HepG2 (cell line): ENCODE data around the gene AGAP1. TPM values are rescaled to one million over a fixed set of nuclear protein-coding genes. Genes with fewer than 3 reads are reported as not detected.
A peak's percentile ranks its signal among the peaks of the same experiment; 100 is the strongest.

Experiments used
- ATAC-seq: fragments of 200-7000 bp; cut with Tn5 transposase; 3 replicates; pipeline ENCODE4 v1.9.1; 2020; ENCODE audit warnings: mild to moderate bottlenecking, moderate library complexity
- BruUV-seq: library from RNA; stranded (reverse); fragments of 400-500 nt; replicated peaks from 2 replicates; lab custom pipeline; 2021; lab: Mats Ljungman, UMichigan
- CTCF ChIA-PET: fragments of 300-600 bp; formaldehyde crosslinking; extraction: SDS; loops from one replicate; lab custom pipeline; 2021; ENCODE audit warnings: low total read pairs, inconsistent platforms, low intra/inter-chr PET ratio; lab: Yijun Ruan, JAX
- POLR2A ChIA-PET: fragments of 350-600 bp; sonication (Branson Sonifier 250); formaldehyde crosslinking; loops from one replicate; lab custom pipeline; 2020; ENCODE audit warnings: antibody characterized with exemption, inconsistent platforms; lab: Yijun Ruan, JAX
- DNase-seq: peaks from one replicate; pipeline ENCODE4 v3.0.0-alpha.2; 2015; ENCODE audit warnings: low spot score
- FAIRE-seq: peaks from 3 replicates; lab custom pipeline; 2011; peaks lifted over from hg19 to GRCh38; lab: Jason Lieb, UNC
- H2AFZ ChIP-seq: one replicate; pipeline ENCODE4 v1.6.1; 2011; ENCODE audit warnings: low read length, inconsistent platforms
- H3K27ac ChIP-seq: fragments of 300-600 bp; 3 replicates; pipeline ENCODE4 v1.8.0; 2011; ENCODE audit warnings: mixed run types, mild to moderate bottlenecking, mixed read lengths, low read length, inconsistent platforms; ENCODE audit not compliant: insufficient read depth; ENCODE audit errors: extremely low read length
- H3K27me3 ChIP-seq, 2 experiments: fragments of 200-600 bp in 1 of 2; 2 replicates in 1 of 2; 3 replicates in 1 of 2; pipeline versions ENCODE4 v1.6.0 to v1.8.0; 2011; ENCODE audit warnings: low read length in 2 of 2, mild to moderate bottlenecking in 2 of 2, moderate library complexity in 2 of 2, inconsistent platforms in 1 of 2; ENCODE audit not compliant: insufficient read depth in 2 of 2, control insufficient read depth in 1 of 2
- H3K36me3 ChIP-seq, 2 experiments: fragments of 200-600 bp in 1 of 2; replicated peaks in 1 of 2; 2 replicates in 1 of 2; 3 replicates in 1 of 2; pipeline versions ENCODE4 v1.5.1 to v1.8.0; 2011; ENCODE audit warnings: low read length in 2 of 2, inconsistent platforms in 1 of 2; ENCODE audit not compliant: insufficient read depth in 2 of 2, control insufficient read depth in 1 of 2
- H3K4me1 ChIP-seq: 2 replicates; pipeline ENCODE4 v1.5.1; 2012; ENCODE audit warnings: low read length, inconsistent platforms; ENCODE audit not compliant: insufficient read depth
- H3K4me2 ChIP-seq: 2 replicates; pipeline ENCODE4 v1.6.0; 2011; ENCODE audit warnings: low read depth, low read length, inconsistent platforms
- H3K4me3 ChIP-seq, 3 experiments: fragments of 200-600 bp in 1 of 3; sonication (generic), shearing (Covaris generic) in 1 of 3; replicated peaks in 1 of 3; 2 replicates each; pipeline ENCODE4 v1.5.1; 2011 to 2016; ENCODE audit warnings: low read length in 3 of 3, inconsistent platforms in 2 of 3, low read depth in 2 of 3, mild to moderate bottlenecking in 2 of 3, control low read depth in 1 of 3, mixed read lengths in 1 of 3; ENCODE audit not compliant: insufficient read depth in 1 of 3
- H3K79me2 ChIP-seq: one replicate; pipeline ENCODE4 v1.6.1; 2011; ENCODE audit warnings: low read length, inconsistent platforms; ENCODE audit not compliant: insufficient read depth
- H3K9ac ChIP-seq: 2 replicates; pipeline ENCODE4 v1.6.0; 2011; ENCODE audit warnings: mild to moderate bottlenecking, low read depth, low read length, inconsistent platforms; ENCODE audit not compliant: insufficient read depth
- H3K9me3 ChIP-seq: 2 replicates; pipeline ENCODE4 v1.5.1; 2012; ENCODE audit warnings: mild to moderate bottlenecking, low read length
- H4K20me1 ChIP-seq: 2 replicates; pipeline ENCODE4 v1.6.0; 2011; ENCODE audit warnings: inconsistent platforms, mild to moderate bottlenecking, low read length, moderate library complexity; ENCODE audit not compliant: insufficient read depth
- DMAP1 ChIP-seq: IDR thresholded peaks from 2 replicates; pipeline ENCODE4 v1.6.1; 2016
- EZH2 ChIP-seq: conservative IDR thresholded peaks from 2 replicates; pipeline ENCODE4 v1.6.1; 2012; ENCODE audit warnings: mild to moderate bottlenecking, low read depth, low read length, moderate library complexity
- HNRNPL ChIP-seq: fragments of 200-400 bp; formaldehyde crosslinking; IDR thresholded peaks from 2 replicates; pipeline ENCODE4 v1.6.1; 2017; ENCODE audit warnings: mild to moderate bottlenecking, low read depth, low read length
- HNRNPLL ChIP-seq: fragments of 200-400 bp; formaldehyde crosslinking; IDR thresholded peaks from 2 replicates; pipeline ENCODE4 v1.6.1; 2017; ENCODE audit warnings: mild to moderate bottlenecking, low read depth, low read length; ENCODE audit not compliant: poor library complexity, severe bottlenecking
- MAZ ChIP-seq, 2 experiments: sonication (generic) in 1 of 2; formaldehyde crosslinking in 1 of 2; IDR thresholded peaks; 2 replicates each; pipeline versions ENCODE4 v1.5.0 to v1.6.1; 2012 to 2020; ENCODE audit warnings: low read depth in 2 of 2, mild to moderate bottlenecking in 2 of 2, borderline replicate concordance in 1 of 2, improper control_type of control experiment in 1 of 2, low read length in 1 of 2, missing genetic modification reagents in 1 of 2, moderate library complexity in 1 of 2
- PAF1 ChIP-seq: IDR thresholded peaks from 2 replicates; pipeline ENCODE4 v1.6.1; 2016; ENCODE audit warnings: missing genetic modification reagents, missing compliant biosample characterization
- POGK ChIP-seq: sonication (generic); formaldehyde crosslinking; conservative IDR thresholded peaks from 2 replicates; pipeline ENCODE4 v1.8.0; 2022; ENCODE audit warnings: mild to moderate bottlenecking, moderate library complexity, missing genetic modification reagents
- ZNF430 ChIP-seq: sonication (generic); formaldehyde crosslinking; IDR thresholded peaks from 2 replicates; pipeline ENCODE4 v1.9.0; 2021; ENCODE audit warnings: mild to moderate bottlenecking, missing genetic modification reagents
- ZNF652 ChIP-seq: IDR thresholded peaks from 2 replicates; pipeline ENCODE4 v1.6.1; 2016; ENCODE audit warnings: low read depth, borderline replicate concordance
- ZNF776 ChIP-seq: sonication (generic); formaldehyde crosslinking; IDR thresholded peaks from 2 replicates; pipeline ENCODE4 v1.4.0; 2020; ENCODE audit warnings: mild to moderate bottlenecking, missing genetic modification reagents
- ZSCAN29 ChIP-seq: sonication (generic); formaldehyde crosslinking; conservative IDR thresholded peaks from 2 replicates; pipeline ENCODE4 v1.4.0; 2020; ENCODE audit warnings: mild to moderate bottlenecking, missing genetic modification reagents
- WGBS: methylation state at CpG from one replicate; pipeline ENCODE4 v1.1.6; 2017; ENCODE audit warnings: low lambda C conversion rate; 5-methylcytosine and 5-hydroxymethylcytosine counted together
- in situ Hi-C: cut with HindIII; loops from 2 replicates; pipeline ENCODE4 v1.10.0; 2017; ENCODE audit warnings: low pct_unique_long_range_greater_than_20kb; ENCODE audit not compliant: extremely low pct_ligation_motif_present
- intact Hi-C: fragments of 100-400 bp; cut with micrococcal nuclease; formaldehyde crosslinking; loops from one replicate; pipeline ENCODE4 v1.10.0; 2022; ENCODE audit not compliant: unreplicated experiment
- polyA plus RNA-seq, 8 experiments: library from polyadenylated mRNA; depleted of rRNA in 3 of 8; stranded (reverse) in 7 of 8; unstranded in 1 of 8; fragments of >200 nt; fragmentation: Illumina TruSeq in 4 of 8; extraction: Trizol in 4 of 8; gene quantifications; 2 replicates each; pipeline versions ENCODE4 v1.2.1 to v1.2.3, GENCODE V29; 2011 to 2016; ENCODE audit warnings: low read depth in 4 of 8, missing spikeins in 1 of 8, mixed read lengths in 1 of 8; ENCODE audit not compliant: insufficient read depth in 1 of 8
- total RNA-seq, 5 experiments: library from RNA; depleted of rRNA; stranded (reverse); fragments of >200 nt; fragmentation: Illumina TruSeq; extraction: Trizol; gene quantifications; 2 replicates each; pipeline ENCODE4 v1.2.3, GENCODE V29; 2016; ENCODE audit warnings: low read depth in 1 of 5

AGAP1 gene
- total and polyA plus RNA-seq, 2 of the 13 experiments (the other 11 are each of a cell fraction or from before 2014, with no cell fraction given) = 21.2 to 32.7 TPM

DNA sequence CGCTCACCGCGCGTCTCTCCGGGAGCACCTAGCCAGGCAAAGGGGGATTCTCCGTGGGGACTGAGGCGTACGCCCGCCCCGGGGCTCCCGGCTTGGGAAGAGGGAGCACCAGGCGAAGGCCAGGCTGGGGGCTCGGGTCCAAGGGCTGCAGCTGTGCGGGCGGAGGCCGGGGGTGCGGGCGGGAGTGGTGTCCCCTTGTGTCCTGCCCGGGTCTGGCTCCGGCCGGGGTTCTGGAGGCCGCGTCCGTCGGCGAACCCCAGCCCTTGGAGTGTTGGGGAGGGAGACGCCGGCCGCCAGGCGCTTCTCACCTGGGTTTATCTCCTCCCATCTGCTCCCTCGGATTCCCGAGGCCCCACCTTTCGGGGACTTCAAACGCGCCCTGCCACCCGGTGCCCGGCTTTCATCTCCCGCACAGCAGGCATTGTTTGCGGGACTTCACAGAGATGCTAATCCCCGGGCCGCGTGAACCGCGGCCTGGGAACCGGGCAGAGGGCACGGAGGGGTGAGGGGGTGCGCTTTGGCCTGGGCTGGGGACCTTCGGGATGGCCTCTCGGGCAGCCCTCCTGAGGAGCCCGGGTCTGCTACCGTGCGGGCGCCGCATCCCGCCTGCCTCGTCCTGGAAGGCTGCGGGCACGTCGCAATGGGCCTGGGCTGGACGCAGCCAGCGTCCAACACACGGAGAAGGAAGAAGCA is 679.3 kb downstream of the AGAP1 start (continued):
- TF ChIP-seq POGK (no peak), HNRNPL (peak; percentile 81), DMAP1 (CRISPR knock-in tag) (no peak), HNRNPLL (peak; percentile 35)

DNA sequence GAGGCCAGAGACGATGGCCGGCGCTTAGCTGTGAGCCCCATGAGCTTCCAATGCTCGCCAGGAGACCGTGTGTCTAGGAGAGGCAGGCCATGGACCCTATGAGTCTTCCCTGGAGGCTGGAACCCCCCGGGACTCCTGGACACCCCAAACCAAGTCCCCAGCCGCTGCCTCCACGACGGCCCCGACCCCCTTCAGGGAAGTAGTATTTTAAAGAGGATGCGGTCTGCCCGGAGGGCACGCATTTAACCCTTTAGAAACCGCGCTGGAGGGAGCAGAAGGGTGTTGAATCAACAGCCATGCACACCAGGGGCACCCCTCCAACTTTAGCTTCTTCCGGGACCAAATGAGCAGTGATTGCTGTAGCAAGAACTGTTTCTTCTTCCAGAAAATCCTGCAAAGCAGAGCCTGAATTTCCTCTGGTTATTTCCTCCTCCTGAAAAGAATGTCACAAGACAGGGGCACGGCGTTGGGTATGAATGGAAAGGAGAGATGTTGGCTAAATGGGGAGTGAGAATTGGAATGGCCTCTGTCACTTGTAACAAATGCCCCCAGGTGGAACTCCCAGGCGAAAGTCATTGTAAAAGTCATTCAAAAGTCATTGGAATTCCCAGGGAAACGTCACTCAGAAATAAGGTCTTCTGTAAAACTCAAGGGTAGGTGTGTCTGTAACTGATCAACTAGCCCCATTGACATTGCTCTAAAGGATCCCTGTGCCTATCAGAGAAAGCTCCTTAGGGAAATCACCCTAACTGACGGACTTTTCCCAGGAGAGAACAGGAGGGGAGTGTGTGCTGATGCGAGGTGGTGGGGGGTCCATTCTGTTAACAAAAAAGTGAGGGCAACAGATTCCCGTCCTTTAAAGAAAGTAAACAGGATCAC is 680.1 kb downstream of the AGAP1 start:
- CTCF ChIA-PET = no interaction called here
- H3K4me2 ChIP-seq = no peak overlapping the region
- H3K9ac ChIP-seq = no peak overlapping the region
- no peak for FAIRE-seq
- TF ChIP-seq ZNF776 (0 out of 2 replicates have a peak, but pooled peaks have one; percentile 41), ZNF430 (CRISPR knock-in tag) (no peak), ZSCAN29 (CRISPR knock-in tag) (no peak), PAF1 (CRISPR knock-in tag) (no peak), ZNF652 (peak; percentile 44; the same call in 1 of the 2 replicates), MAZ (IDR thresholded peaks at IDR 0.05; ENCODE audit: borderline replicate concordance, low read depth, low read length) (no peak), MAZ (CRISPR knock-in tag; IDR thresholded peaks at IDR 0.05; ENCODE audit: low read depth) (no peak), EZH2 (peak; percentile 1; the same call in 1 of the 2 replicates)
- POLR2A ChIA-PET = no interaction called here
- no peak overlapping the region for H2AFZ ChIP-seq
- 17% methylated on average over 16 of the region's 23 CpGs for WGBS
- no peak for DNase-seq
- peak; percentile 2; the same call in 1 of the 3 replicates for ATAC-seq
- no peaks in the 10 kb centered on the region for H3K36me3 ChIP-seq
- intact Hi-C loops = no loop called here
- H3K4me1 ChIP-seq = 0 out of 2 replicates have a peak, but pooled peaks cover 7% of the 10 kb centered on the region
- peaks cover 9% of the 10 kb centered on the region for H4K20me1 ChIP-seq
- H3K9me3 ChIP-seq = no peaks in the 10 kb centered on the region
- H3K27me3 ChIP-seq = peaks cover 26 to 81% of the 10 kb centered on the region in 2 experiments
- no peaks in the 10 kb centered on the region for H3K79me2 ChIP-seq
- in situ Hi-C loops = no loop called here
- no peak overlapping the region; a peak in 1 of 6 replicates for H3K4me3 ChIP-seq
- BruUV-seq = no TSS peak
- H3K27ac ChIP-seq = no peak overlapping the region
